ENCODE results near the gene GYPC. TPM values are rescaled to one million over a fixed set of nuclear protein-coding genes. Genes with fewer than 3 reads are reported as not detected.

Gene GYPC
- total RNA-seq, 6 experiments from 2014 or later, result 2.9 to 17.2 (median 8.1) TPM

DNA sequence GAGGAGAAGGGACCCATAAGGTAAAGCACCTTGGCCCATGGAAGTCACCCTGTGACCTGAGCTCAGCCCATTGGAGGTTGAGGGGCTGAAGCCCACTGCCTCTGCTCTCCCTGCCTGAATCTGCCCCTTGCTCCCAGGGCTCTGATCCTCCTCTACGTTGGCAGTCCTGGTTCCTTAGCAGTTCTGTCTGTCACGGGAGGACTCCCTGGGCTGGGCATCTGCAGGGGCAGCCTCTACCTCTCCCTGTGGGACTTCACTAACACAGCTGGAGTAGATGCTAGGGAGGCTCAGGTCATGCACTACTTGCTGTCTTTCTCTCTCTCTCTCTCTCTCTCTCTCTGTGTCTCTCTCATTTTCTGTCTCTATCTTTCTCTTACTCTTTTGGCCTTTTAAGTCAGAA lies 8.7 kb downstream of the GYPC start:
- intact Hi-C loops (cut with DNase I), result no loop called here
- H3K27me3 ChIP-seq, result no peaks in the 10 kb centered on the region
- TF ChIP-seq, protein P1, sequence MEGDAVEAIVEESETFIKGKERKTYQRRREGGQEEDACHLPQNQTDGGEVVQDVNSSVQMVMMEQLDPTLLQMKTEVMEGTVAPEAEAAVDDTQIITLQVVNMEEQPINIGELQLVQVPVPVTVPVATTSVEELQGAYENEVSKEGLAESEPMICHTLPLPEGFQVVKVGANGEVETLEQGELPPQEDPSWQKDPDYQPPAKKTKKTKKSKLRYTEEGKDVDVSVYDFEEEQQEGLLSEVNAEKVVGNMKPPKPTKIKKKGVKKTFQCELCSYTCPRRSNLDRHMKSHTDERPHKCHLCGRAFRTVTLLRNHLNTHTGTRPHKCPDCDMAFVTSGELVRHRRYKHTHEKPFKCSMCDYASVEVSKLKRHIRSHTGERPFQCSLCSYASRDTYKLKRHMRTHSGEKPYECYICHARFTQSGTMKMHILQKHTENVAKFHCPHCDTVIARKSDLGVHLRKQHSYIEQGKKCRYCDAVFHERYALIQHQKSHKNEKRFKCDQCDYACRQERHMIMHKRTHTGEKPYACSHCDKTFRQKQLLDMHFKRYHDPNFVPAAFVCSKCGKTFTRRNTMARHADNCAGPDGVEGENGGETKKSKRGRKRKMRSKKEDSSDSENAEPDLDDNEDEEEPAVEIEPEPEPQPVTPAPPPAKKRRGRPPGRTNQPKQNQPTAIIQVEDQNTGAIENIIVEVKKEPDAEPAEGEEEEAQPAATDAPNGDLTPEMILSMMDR (IDR thresholded peaks at IDR 0.05), result no peak
- no peak for TF ChIP-seq POLR2A (IDR thresholded peaks at IDR 0.05)
- no peak overlapping the region for H3K27ac ChIP-seq
- no peak for DNase-seq
- no peaks in the 10 kb centered on the region for H3K9me3 ChIP-seq
- H3K4me1 ChIP-seq, result peaks cover 0 to 8% (median 0%) of the 10 kb centered on the region in 4 donors
- no CpG with 5 or more reads among the region's 2 CpGs for WGBS (ENCODE audit: insufficient coverage, low coverage, low lambda C conversion rate, missing lambda C conversion rate)
- H3K4me3 ChIP-seq, result no peak overlapping the region
- no peak for ATAC-seq
- H3K36me3 ChIP-seq, result no peaks in the 10 kb centered on the region

DNA sequence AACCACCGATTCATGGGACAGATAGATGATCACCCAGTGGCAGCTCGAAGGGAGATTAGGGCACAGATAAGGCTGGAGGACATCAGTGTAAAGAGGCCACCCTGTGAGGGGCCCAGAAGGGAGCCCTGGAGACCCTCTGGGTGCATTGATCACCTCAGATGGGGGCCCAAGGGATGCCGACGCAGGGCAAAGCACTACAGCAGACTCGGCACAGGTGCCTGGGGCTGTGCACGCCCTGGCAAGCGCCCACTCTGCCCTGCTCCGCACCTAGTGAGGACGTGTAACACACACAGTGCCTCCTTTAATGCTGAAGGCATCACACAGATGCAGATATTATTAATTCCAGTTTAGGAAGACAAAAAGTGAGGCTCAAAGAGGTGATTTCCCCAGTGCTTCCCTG lies 9.5 kb downstream of the GYPC start:
- DNase-seq, result no peak
- Histone ChIP-seq H3K4me3 (no peak overlapping the region), H3K4me1 (peaks cover 0 to 4% (median 0%) of the 10 kb centered on the region in 4 donors), H3K36me3 (no peaks in the 10 kb centered on the region), H3K27ac (no peak overlapping the region), H3K9me3 (no peaks in the 10 kb centered on the region), H3K27me3 (no peaks in the 10 kb centered on the region)
- no peak for ATAC-seq
- intact Hi-C loops (cut with DNase I), result no loop called here
- TF ChIP-seq, protein P1 (IDR thresholded peaks at IDR 0.05), result no peak
- no peak for TF ChIP-seq POLR2A (IDR thresholded peaks at IDR 0.05)
- WGBS (ENCODE audit: insufficient coverage, low coverage, low lambda C conversion rate, missing lambda C conversion rate), result 18% methylated on average over 2 of the region's 9 CpGs

DNA sequence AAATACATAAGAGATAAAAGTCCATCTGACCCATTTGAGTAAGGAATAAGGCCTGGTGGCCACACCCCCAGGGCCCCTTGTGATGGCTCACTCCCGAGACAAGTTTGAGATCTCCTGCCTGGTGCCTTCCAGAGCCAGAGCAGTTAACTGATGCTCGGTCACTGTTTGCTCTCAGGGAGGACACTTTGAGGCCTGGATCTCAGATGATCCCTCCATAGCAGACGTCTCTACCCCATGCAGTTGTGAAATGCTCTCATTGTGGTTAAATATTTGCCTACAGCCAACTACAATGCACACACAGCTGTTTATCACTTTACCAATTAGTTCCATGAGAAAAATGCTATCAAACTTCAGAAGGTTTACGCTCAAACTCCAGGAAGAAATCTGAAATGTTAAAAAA lies 12.3 kb downstream of the GYPC start:
- Histone ChIP-seq H3K27me3 (no peaks in the 10 kb centered on the region), H3K36me3 (no peaks in the 10 kb centered on the region), H3K27ac (no peak overlapping the region), H3K4me3 (no peak overlapping the region), H3K4me1 (no peaks in the 10 kb centered on the region), H3K9me3 (no peaks in the 10 kb centered on the region)
- no peak for DNase-seq
- no peak for TF ChIP-seq POLR2A (IDR thresholded peaks at IDR 0.05)
- TF ChIP-seq, protein P1 (IDR thresholded peaks at IDR 0.05), result no peak
- intact Hi-C loops (cut with DNase I), result no loop called here
- ATAC-seq, result no peak
- 47% methylated on average over 3 of the region's 4 CpGs for WGBS (ENCODE audit: insufficient coverage, low coverage, low lambda C conversion rate, missing lambda C conversion rate)

DNA sequence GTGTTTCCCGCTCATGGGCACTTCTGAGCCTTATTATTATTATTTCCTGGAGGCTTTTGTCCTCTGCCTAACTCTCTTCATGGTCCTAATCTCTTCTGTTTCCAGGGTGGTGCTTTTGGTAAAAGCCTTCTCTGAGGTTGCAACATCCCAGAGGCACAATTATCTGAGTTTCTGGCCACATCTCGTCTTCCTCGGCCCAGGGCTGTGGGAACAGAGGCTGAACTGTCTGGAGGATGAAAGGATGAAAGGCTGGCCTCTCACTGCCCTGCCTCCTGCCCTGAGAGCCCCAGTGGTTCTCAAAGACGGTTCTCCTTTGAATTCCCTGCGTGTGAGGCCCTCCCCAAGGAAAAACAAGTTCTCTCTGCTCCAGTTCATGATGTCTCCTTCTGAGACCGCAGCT lies 13.8 kb downstream of the GYPC start:
- no peak for TF ChIP-seq POLR2A (IDR thresholded peaks at IDR 0.05)
- TF ChIP-seq, protein P1 (IDR thresholded peaks at IDR 0.05), result no peak
- Histone ChIP-seq H3K27me3 (no peaks in the 10 kb centered on the region), H3K27ac (no peak overlapping the region), H3K36me3 (no peaks in the 10 kb centered on the region), H3K4me1 (no peaks in the 10 kb centered on the region), H3K9me3 (no peaks in the 10 kb centered on the region), H3K4me3 (no peak overlapping the region)
- intact Hi-C loops (cut with DNase I), result no loop called here
- DNase-seq (no peak), ATAC-seq (peak in 2 of 4 donors; percentile 22)
- 62% methylated on average over 5 of the region's 6 CpGs for WGBS (ENCODE audit: insufficient coverage, low coverage, low lambda C conversion rate, missing lambda C conversion rate)

DNA sequence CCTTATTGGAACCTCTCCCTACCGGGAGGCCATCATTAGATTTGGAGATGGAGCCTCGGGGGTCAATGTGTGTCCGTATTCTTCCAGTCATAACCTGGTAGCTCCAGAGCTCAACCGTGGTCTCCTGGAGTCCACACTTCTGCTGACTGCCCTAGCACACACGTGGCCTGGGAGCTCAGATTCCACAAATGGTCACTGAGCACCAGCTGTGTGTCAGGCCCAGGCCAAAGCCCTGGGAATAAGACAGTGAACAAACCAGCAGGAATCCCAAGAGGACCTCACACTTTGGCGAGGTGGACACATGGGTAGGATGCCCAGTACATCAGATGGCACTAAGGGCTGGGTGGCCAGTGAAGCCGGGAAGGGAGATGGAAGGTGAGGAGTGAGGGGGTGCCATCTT lies 15.5 kb downstream of the GYPC start:
- ATAC-seq (no peak), DNase-seq (no peak)
- Histone ChIP-seq H3K4me3 (no peak overlapping the region), H3K27ac (no peak overlapping the region), H3K4me1 (no peaks in the 10 kb centered on the region), H3K9me3 (no peaks in the 10 kb centered on the region), H3K36me3 (no peaks in the 10 kb centered on the region), H3K27me3 (no peaks in the 10 kb centered on the region)
- 93% methylated on average over 2 of the region's 7 CpGs for WGBS (ENCODE audit: insufficient coverage, low coverage, low lambda C conversion rate, missing lambda C conversion rate)
- intact Hi-C loops (cut with DNase I), result no loop called here
- TF ChIP-seq POLR2A (IDR thresholded peaks at IDR 0.05), result no peak
- TF ChIP-seq, protein P1 (IDR thresholded peaks at IDR 0.05), result no peak
